AG04450 (cell line): ENCODE measurements around the gene TAB3. TPM values are rescaled to one million over a fixed set of nuclear protein-coding genes. Genes with fewer than 3 reads are reported as not detected.

Source experiments
- CTCF ChIA-PET: fragments of 300-600, 350-600 bp; formaldehyde crosslinking; extraction: SDS; loops from one replicate; lab custom pipeline; 2022; ENCODE audit warnings: antibody characterized with exemption, inconsistent platforms; lab: Charles Lee
- POLR2A ChIA-PET: fragments of 350-600 bp; formaldehyde crosslinking; extraction: SDS; loops from one replicate; lab custom pipeline; 2021; ENCODE audit warnings: antibody characterized with exemption, inconsistent platforms; lab: Yijun Ruan, JAX
- DNase-seq: peaks from one replicate; pipeline ENCODE4 v3.0.0-alpha.2; 2011; ENCODE audit warnings: low read depth, low spot score
- H3K27ac ChIP-seq: one replicate; pipeline ENCODE4 v1.5.1; 2012; ENCODE audit warnings: low read depth, low read length, control low read depth
- H3K27me3 ChIP-seq: one replicate; pipeline ENCODE4 v1.6.0; 2012; ENCODE audit warnings: low read length; ENCODE audit not compliant: control insufficient read depth, insufficient read depth
- H3K4me3 ChIP-seq: 2 replicates; pipeline ENCODE4 v1.5.1; 2011; ENCODE audit warnings: mild to moderate bottlenecking, low read depth, low read length, control low read depth
- H3K9me3 ChIP-seq: 2 replicates; pipeline ENCODE4 v1.5.1; 2012; ENCODE audit warnings: low read length; ENCODE audit not compliant: control insufficient read depth, insufficient read depth
- polyA plus RNA-seq: library from polyadenylated mRNA; depleted of rRNA; stranded (reverse); fragments of >200 nt; gene quantifications from 2 replicates; pipeline ENCODE4 v1.2.3, GENCODE V29; 2011
- TF ChIP-seq, protein P1 (sequence below): IDR thresholded peaks from 2 replicates; pipeline ENCODE4 v1.5.1; 2011; ENCODE audit warnings: low read depth, low read length, control low read depth, inconsistent platforms

The TAB3 gene
- polyA plus RNA-seq, 1 experiment = 14.9 TPM

DNA sequence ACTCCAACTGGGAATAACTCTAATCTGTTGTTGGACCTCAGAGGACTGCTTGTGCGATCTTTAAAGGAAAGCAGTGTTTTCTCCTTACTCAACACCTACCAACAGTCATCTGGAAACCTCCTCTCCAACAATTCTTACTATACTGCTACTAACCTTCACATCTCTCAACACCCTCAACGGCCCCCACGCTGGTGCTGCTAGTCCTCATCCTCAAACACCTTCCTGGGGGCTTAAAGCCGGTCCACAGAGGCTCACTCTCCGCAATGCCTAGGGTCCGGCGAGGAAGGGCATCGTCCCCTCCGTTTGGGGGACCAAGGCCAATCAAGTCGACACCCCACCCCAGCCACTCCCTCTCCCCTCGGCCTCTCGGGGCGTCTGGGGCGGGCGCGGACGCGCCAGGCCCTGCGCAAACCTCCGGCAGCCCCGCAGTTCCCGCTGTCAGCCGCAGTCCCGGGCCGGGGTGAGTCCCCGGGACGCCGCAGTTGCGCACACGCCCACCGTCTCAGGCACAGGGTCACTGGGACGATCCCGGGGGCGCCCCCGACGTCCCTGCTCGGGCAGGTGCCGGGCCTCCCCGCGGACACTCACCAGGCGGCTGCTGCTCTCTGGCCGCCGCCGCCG is 418 bp downstream of the TAB3 start:
- TF ChIP-seq, protein P1, sequence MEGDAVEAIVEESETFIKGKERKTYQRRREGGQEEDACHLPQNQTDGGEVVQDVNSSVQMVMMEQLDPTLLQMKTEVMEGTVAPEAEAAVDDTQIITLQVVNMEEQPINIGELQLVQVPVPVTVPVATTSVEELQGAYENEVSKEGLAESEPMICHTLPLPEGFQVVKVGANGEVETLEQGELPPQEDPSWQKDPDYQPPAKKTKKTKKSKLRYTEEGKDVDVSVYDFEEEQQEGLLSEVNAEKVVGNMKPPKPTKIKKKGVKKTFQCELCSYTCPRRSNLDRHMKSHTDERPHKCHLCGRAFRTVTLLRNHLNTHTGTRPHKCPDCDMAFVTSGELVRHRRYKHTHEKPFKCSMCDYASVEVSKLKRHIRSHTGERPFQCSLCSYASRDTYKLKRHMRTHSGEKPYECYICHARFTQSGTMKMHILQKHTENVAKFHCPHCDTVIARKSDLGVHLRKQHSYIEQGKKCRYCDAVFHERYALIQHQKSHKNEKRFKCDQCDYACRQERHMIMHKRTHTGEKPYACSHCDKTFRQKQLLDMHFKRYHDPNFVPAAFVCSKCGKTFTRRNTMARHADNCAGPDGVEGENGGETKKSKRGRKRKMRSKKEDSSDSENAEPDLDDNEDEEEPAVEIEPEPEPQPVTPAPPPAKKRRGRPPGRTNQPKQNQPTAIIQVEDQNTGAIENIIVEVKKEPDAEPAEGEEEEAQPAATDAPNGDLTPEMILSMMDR = no peak
- H3K27me3 ChIP-seq = no peaks in the 10 kb centered on the region
- POLR2A ChIA-PET = interaction anchor here (1.1 kb wide), 1 partner anchor 16 kb away, joined by 3 read pairs; no protein-coding TSS in a partner anchor
- CTCF ChIA-PET = no interaction called here
- DNase-seq = no peak
- H3K4me3 ChIP-seq = peak overlapping the region; percentile 69
- H3K27ac ChIP-seq = no peak overlapping the region
- H3K9me3 ChIP-seq = no peaks in the 10 kb centered on the region

DNA sequence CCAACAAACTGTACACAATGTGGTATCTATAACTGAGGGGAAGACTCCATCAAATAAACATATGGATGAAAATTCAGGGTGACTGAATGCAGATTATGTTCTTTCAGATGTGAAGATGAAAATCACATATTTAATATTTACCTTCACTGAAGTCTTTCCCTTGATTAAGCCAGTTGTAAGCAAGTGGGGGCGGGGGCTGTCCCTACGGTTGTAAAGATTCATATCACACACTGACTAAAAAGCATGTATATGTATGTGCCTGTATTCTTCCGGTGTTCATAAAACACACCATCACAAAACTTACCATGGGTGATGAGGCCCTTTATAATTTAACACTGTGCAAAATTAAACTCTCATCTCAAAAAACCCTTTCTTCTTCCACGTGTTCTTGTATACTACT is 1.3 kb downstream of the TAB3 start:
- TF ChIP-seq, protein P1 = no peak
- CTCF ChIA-PET = no interaction called here
- POLR2A ChIA-PET = no interaction called here
- Histone ChIP-seq H3K27ac (no peak overlapping the region), H3K27me3 (no peaks in the 10 kb centered on the region), H3K4me3 (no peak overlapping the region), H3K9me3 (no peaks in the 10 kb centered on the region)
- DNase-seq = no peak

DNA sequence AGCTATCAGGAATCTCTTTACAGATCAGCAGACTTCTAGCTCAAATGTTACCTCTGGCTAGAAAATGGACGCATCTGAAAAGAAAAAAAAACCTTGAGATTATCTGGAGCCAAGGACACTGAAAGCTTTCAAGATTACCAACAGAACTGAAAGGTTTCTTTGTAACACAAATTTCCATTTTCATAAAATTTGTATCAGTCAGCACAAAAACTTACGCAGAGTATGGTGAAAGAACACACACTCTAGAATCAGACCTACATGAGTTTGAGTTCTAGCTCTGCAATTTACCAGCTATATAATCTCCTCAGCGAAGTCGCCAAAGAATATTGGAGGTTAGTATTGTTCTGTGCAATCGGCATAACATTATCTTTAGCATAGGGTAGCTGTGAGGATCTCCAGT is 1.8 kb downstream of the TAB3 start:
- TF ChIP-seq, protein P1 = no peak
- CTCF ChIA-PET = no interaction called here
- H3K27me3 ChIP-seq = no peaks in the 10 kb centered on the region
- no peak for DNase-seq
- no peak overlapping the region for H3K27ac ChIP-seq
- POLR2A ChIA-PET = no interaction called here
- H3K9me3 ChIP-seq = no peaks in the 10 kb centered on the region
- no peak overlapping the region for H3K4me3 ChIP-seq

DNA sequence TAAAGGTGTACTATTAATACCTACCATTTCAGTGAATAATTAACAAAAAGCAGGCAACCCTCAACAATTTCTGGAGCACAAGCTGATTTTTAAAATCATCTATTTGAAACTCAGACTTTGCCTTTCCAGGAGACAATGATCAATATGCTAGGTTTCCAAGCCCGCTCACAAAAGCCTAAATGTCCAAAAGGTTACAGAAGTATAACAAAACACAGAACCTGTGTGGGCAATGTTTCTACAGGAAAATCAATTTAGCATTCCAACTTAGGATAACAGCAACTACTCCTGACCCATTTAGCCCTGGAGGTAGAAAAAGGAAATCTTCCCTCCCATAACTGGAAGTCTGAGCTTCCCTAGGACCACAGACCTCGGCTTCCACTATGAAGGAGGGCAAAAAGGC is 3.9 kb downstream of the TAB3 start:
- no peaks in the 10 kb centered on the region for H3K9me3 ChIP-seq
- CTCF ChIA-PET = no interaction called here
- DNase-seq = no peak
- H3K27ac ChIP-seq = no peak overlapping the region
- H3K27me3 ChIP-seq = no peaks in the 10 kb centered on the region
- POLR2A ChIA-PET = no interaction called here
- TF ChIP-seq, protein P1 = no peak
- no peak overlapping the region for H3K4me3 ChIP-seq

DNA sequence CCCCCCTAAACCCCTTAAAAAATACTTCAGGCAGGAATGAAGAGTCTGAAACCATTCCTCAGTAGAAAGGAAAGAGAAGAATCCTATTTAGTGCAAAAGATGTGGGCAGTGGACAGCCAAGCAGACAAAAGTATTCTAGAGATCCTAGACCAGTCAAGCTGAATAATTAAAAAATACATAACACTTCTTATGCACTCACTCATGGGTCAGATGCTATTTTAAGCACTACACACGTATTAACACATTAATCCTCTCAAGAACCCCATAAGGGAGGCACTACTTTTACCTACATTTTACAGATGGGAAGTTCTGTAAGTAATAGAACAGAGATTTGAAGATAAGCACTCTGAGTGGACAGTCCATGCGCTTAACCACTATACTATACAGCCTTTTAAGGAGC is 5.9 kb downstream of the TAB3 start:
- ChIA-PET CTCF (no interaction called here), POLR2A (no interaction called here)
- TF ChIP-seq, protein P1 = no peak
- no peak for DNase-seq
- no peaks in the 10 kb centered on the region for H3K27me3 ChIP-seq
- no peaks in the 10 kb centered on the region for H3K9me3 ChIP-seq
- H3K4me3 ChIP-seq = no peak overlapping the region
- H3K27ac ChIP-seq = no peak overlapping the region
